Neural cell (in vitro differentiated cells): ENCODE measurements around the gene DUS3L.

Experiments used
- EZH2 ChIP-seq: fragments of 200-600, 300-800 bp; shearing (Covaris generic), sonication (generic); IDR thresholded peaks from 2 replicates; pipeline ENCODE4 v1.6.1; 2014; ENCODE audit warnings: antibody characterized with exemption, low read length, borderline replicate concordance, mild to moderate bottlenecking; ENCODE audit not compliant: insufficient read depth, poor library complexity, severe bottlenecking
- POLR2AphosphoS5 ChIP-seq: IDR thresholded peaks from 2 replicates; pipeline ENCODE4 v1.6.1; 2012
- TAF1 ChIP-seq: IDR thresholded peaks from 2 replicates; pipeline ENCODE4 v1.6.1; 2012; ENCODE audit warnings: low read depth
- TF ChIP-seq, protein P1 (sequence below): fragments of 450-650 bp; IDR thresholded peaks from 2 replicates; pipeline ENCODE4 v1.5.1; 2014; ENCODE audit warnings: antibody characterized with exemption, mild to moderate bottlenecking, moderate library complexity; ENCODE audit not compliant: poor library complexity, severe bottlenecking

DNA sequence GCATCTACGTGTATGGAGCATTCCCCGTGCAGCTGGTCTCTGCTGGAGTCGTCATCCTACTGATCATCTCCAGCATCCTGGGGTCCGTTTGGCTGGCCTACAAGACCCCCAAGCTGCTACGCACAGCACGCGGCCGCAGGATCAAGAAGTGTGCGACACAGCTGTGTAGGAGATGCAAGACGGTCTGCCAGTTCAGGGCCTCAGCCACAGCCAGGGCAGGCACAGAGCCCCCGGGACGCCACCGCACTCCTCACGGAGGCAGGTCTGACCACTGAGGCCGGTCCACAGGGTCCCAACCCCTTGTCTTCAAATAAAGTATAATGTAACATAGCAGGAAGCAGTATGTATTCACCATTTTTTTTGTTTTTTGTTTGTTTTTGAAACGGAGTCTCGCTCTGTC is 12.6 kb downstream of the DUS3L start:
- TF ChIP-seq EZH2 (no peak), POLR2AphosphoS5 (no peak), TAF1 (no peak)
- TF ChIP-seq, protein P1, sequence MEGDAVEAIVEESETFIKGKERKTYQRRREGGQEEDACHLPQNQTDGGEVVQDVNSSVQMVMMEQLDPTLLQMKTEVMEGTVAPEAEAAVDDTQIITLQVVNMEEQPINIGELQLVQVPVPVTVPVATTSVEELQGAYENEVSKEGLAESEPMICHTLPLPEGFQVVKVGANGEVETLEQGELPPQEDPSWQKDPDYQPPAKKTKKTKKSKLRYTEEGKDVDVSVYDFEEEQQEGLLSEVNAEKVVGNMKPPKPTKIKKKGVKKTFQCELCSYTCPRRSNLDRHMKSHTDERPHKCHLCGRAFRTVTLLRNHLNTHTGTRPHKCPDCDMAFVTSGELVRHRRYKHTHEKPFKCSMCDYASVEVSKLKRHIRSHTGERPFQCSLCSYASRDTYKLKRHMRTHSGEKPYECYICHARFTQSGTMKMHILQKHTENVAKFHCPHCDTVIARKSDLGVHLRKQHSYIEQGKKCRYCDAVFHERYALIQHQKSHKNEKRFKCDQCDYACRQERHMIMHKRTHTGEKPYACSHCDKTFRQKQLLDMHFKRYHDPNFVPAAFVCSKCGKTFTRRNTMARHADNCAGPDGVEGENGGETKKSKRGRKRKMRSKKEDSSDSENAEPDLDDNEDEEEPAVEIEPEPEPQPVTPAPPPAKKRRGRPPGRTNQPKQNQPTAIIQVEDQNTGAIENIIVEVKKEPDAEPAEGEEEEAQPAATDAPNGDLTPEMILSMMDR, result no peak
